ENCODE results near the gene SOAT2.

Gene SOAT2

GRCh38 chr12:53062977-53063707 lies 40.1 kb upstream of the SOAT2 start:
- TF ChIP-seq TAF1 (IDR thresholded peaks at IDR 0.05; ENCODE audit: borderline replicate concordance, insufficient read depth, low read length), result no peak
- no peak for TF ChIP-seq SIN3A (IDR thresholded peaks at IDR 0.05; ENCODE audit: borderline replicate concordance, insufficient read depth, low read length)
- no peak for TF ChIP-seq POLR2AphosphoS5 (IDR thresholded peaks at IDR 0.05; ENCODE audit: low read depth, low read length)
- TF ChIP-seq, protein P1, sequence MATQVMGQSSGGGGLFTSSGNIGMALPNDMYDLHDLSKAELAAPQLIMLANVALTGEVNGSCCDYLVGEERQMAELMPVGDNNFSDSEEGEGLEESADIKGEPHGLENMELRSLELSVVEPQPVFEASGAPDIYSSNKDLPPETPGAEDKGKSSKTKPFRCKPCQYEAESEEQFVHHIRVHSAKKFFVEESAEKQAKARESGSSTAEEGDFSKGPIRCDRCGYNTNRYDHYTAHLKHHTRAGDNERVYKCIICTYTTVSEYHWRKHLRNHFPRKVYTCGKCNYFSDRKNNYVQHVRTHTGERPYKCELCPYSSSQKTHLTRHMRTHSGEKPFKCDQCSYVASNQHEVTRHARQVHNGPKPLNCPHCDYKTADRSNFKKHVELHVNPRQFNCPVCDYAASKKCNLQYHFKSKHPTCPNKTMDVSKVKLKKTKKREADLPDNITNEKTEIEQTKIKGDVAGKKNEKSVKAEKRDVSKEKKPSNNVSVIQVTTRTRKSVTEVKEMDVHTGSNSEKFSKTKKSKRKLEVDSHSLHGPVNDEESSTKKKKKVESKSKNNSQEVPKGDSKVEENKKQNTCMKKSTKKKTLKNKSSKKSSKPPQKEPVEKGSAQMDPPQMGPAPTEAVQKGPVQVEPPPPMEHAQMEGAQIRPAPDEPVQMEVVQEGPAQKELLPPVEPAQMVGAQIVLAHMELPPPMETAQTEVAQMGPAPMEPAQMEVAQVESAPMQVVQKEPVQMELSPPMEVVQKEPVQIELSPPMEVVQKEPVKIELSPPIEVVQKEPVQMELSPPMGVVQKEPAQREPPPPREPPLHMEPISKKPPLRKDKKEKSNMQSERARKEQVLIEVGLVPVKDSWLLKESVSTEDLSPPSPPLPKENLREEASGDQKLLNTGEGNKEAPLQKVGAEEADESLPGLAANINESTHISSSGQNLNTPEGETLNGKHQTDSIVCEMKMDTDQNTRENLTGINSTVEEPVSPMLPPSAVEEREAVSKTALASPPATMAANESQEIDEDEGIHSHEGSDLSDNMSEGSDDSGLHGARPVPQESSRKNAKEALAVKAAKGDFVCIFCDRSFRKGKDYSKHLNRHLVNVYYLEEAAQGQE (IDR thresholded peaks at IDR 0.05; ENCODE audit: insufficient read depth in 1 of 2, low read depth in 2 of 2, low read length in 2 of 2), result no peak
- TF ChIP-seq FOXP2 (optimal IDR thresholded peaks at IDR 0.05; ENCODE audit: borderline replicate concordance, extremely low read depth, extremely low read length, insufficient read depth), result no peak

- TF ChIP-seq TAF1 (IDR thresholded peaks at IDR 0.05; ENCODE audit: borderline replicate concordance, insufficient read depth, low read length) (no peak), FOXP2 (optimal IDR thresholded peaks at IDR 0.05; ENCODE audit: borderline replicate concordance, extremely low read depth, extremely low read length, insufficient read depth) (no peak), POLR2AphosphoS5 (IDR thresholded peaks at IDR 0.05; ENCODE audit: low read depth, low read length) (no peak)
Observed at GRCh38 chr12:53063708-53064612, 39.3 kb upstream of the SOAT2 start.

GRCh38 chr12:53064613-53065436 lies 38.5 kb upstream of the SOAT2 start:
- TF ChIP-seq POLR2AphosphoS5 (IDR thresholded peaks at IDR 0.05; ENCODE audit: low read depth, low read length) (no peak), FOXP2 (optimal IDR thresholded peaks at IDR 0.05; ENCODE audit: borderline replicate concordance, extremely low read depth, extremely low read length, insufficient read depth) (no peak), SIN3A (IDR thresholded peaks at IDR 0.05; ENCODE audit: borderline replicate concordance, insufficient read depth, low read length) (no peak), TAF1 (IDR thresholded peaks at IDR 0.05; ENCODE audit: borderline replicate concordance, insufficient read depth, low read length) (no peak)
- TF ChIP-seq, protein P1 (IDR thresholded peaks at IDR 0.05; ENCODE audit: insufficient read depth in 1 of 2, low read depth in 2 of 2, low read length in 2 of 2), result no peak

- TF ChIP-seq, protein P1 (IDR thresholded peaks at IDR 0.05; ENCODE audit: insufficient read depth in 1 of 2, low read depth in 2 of 2, low read length in 2 of 2), result no peak
- no peak for TF ChIP-seq SIN3A (IDR thresholded peaks at IDR 0.05; ENCODE audit: borderline replicate concordance, insufficient read depth, low read length)
- no peak for TF ChIP-seq FOXP2 (optimal IDR thresholded peaks at IDR 0.05; ENCODE audit: borderline replicate concordance, extremely low read depth, extremely low read length, insufficient read depth)
- TF ChIP-seq TAF1 (IDR thresholded peaks at IDR 0.05; ENCODE audit: borderline replicate concordance, insufficient read depth, low read length), result no peak
- no peak for TF ChIP-seq POLR2AphosphoS5 (IDR thresholded peaks at IDR 0.05; ENCODE audit: low read depth, low read length)
Observed at GRCh38 chr12:53065470-53065869, 37.8 kb upstream of the SOAT2 start.
